ENCODE data around the gene CDK17. TPM values are rescaled to one million over a fixed set of nuclear protein-coding genes. Genes with fewer than 3 reads are reported as not detected.

The CDK17 gene
- total and polyA plus RNA-seq, 2 of the 8 experiments (the other 6 are each of a cell fraction or from before 2014, with no cell fraction given), result 5.8 to 20.0 TPM

GRCh38 chr12:96234591-96235483, 165.4 kb downstream of the CDK17 start:
- H2AK5ac ChIP-seq (ENCODE audit: low read depth, low read length), result no peak overlapping the region
- H3K4me2 ChIP-seq (ENCODE audit: insufficient read depth in 1 of 2, low read depth in 2 of 2, low read length in 2 of 2), result no peak overlapping the region
- no peak overlapping the region for H2BK20ac ChIP-seq (ENCODE audit: low read length)
- no peaks in the 10 kb centered on the region for H3K79me2 ChIP-seq (ENCODE audit: control insufficient read depth in 1 of 2, insufficient read depth in 2 of 2, low read length in 2 of 2)
- H3K4me3 ChIP-seq (ENCODE audit: extremely low read depth in 1 of 4, insufficient read depth in 2 of 4, low read depth in 3 of 4, low read length in 4 of 4), result no peak overlapping the region
- ChIA-PET POLR2A (ENCODE audit: partially characterized antibody) (interaction anchor here (1.6 kb wide), 1 partner anchor 165 kb away, joined by 5 read pairs; the partner anchor contains the start of gene CDK17), CTCF (ENCODE audit: partially characterized antibody) (interaction anchor here (0.9 to 1.3 kb wide), 3 partner anchors 11 to 174 kb away, joined by 3 to 4 read pairs (median 3); no protein-coding TSS in a partner anchor)
- H3K14ac ChIP-seq (ENCODE audit: insufficient read length), result no peak overlapping the region
- 0 out of 2 replicates have a peak overlapping the region, but pooled peaks have one; percentile 46 for H2BK15ac ChIP-seq (ENCODE audit: low read length)
- H4K91ac ChIP-seq (replicated peaks; ENCODE audit: insufficient read length, low read length), result no peak overlapping the region
- H3K9me3 ChIP-seq (ENCODE audit: insufficient read depth in 2 of 2, low read depth in 1 of 2, low read length in 1 of 2), result no peaks in the 10 kb centered on the region
- no peak for DNase-seq (ENCODE audit: low read depth in 1 of 2, low spot score in 2 of 2)
- H3K56ac ChIP-seq (replicated peaks; ENCODE audit: insufficient read length, low read depth, low read length), result no peak overlapping the region
- H3K27ac ChIP-seq (ENCODE audit: low read depth, low read length), result no peak overlapping the region
- no peak overlapping the region for H2BK120ac ChIP-seq (replicated peaks; ENCODE audit: low read depth, low read length)
- no peak for TF ChIP-seq TAF1 (IDR thresholded peaks at IDR 0.05; ENCODE audit: low read depth, low read length)
- no peak for TF ChIP-seq CEBPB (IDR thresholded peaks at IDR 0.05; ENCODE audit: low read depth, low read length)
- no peak for TF ChIP-seq JUN (IDR thresholded peaks at IDR 0.05; ENCODE audit: low read depth, low read length)
- no peak for TF ChIP-seq JUND (IDR thresholded peaks at IDR 0.05; ENCODE audit: low read length)
- TF ChIP-seq CHD2 (IDR thresholded peaks at IDR 0.05; ENCODE audit: low read length), result no peak
- TF ChIP-seq HDAC2 (IDR thresholded peaks at IDR 0.05; ENCODE audit: borderline replicate concordance in 1 of 2, low read depth in 2 of 2, low read length in 2 of 2), result no peak
- TF ChIP-seq CHD1 (IDR thresholded peaks at IDR 0.05; ENCODE audit: low read depth, low read length), result no peak
- 94% methylated on average over 22 of the region's 22 CpGs; no CpG with 5 or more reads in 1 of the 2 experiments for WGBS, 2 experiments (ENCODE audit: extremely low coverage in 1 of 2, insufficient coverage in 1 of 2, insufficient read length in 1 of 2, insufficient replicate concordance in 2 of 2, low coverage in 1 of 2, low lambda C conversion rate in 2 of 2, missing lambda C conversion rate in 1 of 2)
- no peaks in the 10 kb centered on the region for H4K20me1 ChIP-seq (replicated peaks in 1 of 2; ENCODE audit: control insufficient read depth in 1 of 2, insufficient read depth in 2 of 2, low read length in 2 of 2)
- no peaks in the 10 kb centered on the region for H3K36me3 ChIP-seq (ENCODE audit: control insufficient read depth in 2 of 4, insufficient read depth in 4 of 4, low read length in 3 of 4)
- no peak overlapping the region for H3K9ac ChIP-seq (replicated peaks in 1 of 4; ENCODE audit: extremely low read depth in 1 of 4, low read depth in 3 of 4, low read length in 3 of 4)
- no peak overlapping the region for H3K4ac ChIP-seq (replicated peaks; ENCODE audit: insufficient read length, low read depth, low read length)
- FAIRE-seq, result no peak
- no peak overlapping the region for H4K5ac ChIP-seq (ENCODE audit: insufficient read length, low read depth, low read length)
- no peak overlapping the region for H2BK5ac ChIP-seq (ENCODE audit: low read depth, low read length)
- no peaks in the 10 kb centered on the region for H3K27me3 ChIP-seq (replicated peaks in 1 of 4; ENCODE audit: control insufficient read depth in 3 of 4, extremely low read depth in 1 of 4, insufficient read depth in 3 of 4, low read length in 3 of 4)
- H3K23ac ChIP-seq (ENCODE audit: insufficient read length), result no peak overlapping the region
- H3K79me1 ChIP-seq (ENCODE audit: low read depth, low read length), result no peaks in the 10 kb centered on the region
- H3K4me1 ChIP-seq (replicated peaks in 1 of 4; ENCODE audit: control insufficient read depth in 3 of 4, insufficient read depth in 4 of 4, low read length in 3 of 4), result peaks cover 0 to 2% (median 0%) of the 10 kb centered on the region in 4 experiments; a peak in 1 of 7 replicates
- H4K8ac ChIP-seq (ENCODE audit: extremely low read depth, insufficient read depth, low read length), result no peak overlapping the region
- H3K23me2 ChIP-seq (ENCODE audit: low read depth, low read length), result no peaks in the 10 kb centered on the region
- no peak overlapping the region for H2AFZ ChIP-seq (ENCODE audit: low read length)
- H3K18ac ChIP-seq (ENCODE audit: extremely low read depth, low read length), result no peak overlapping the region
- H2BK12ac ChIP-seq (ENCODE audit: low read depth, low read length), result no peak overlapping the region
